ENCODE results near the gene RARG.
A peak's percentile ranks its signal among the peaks of the same experiment; 100 is the strongest.

DNA sequence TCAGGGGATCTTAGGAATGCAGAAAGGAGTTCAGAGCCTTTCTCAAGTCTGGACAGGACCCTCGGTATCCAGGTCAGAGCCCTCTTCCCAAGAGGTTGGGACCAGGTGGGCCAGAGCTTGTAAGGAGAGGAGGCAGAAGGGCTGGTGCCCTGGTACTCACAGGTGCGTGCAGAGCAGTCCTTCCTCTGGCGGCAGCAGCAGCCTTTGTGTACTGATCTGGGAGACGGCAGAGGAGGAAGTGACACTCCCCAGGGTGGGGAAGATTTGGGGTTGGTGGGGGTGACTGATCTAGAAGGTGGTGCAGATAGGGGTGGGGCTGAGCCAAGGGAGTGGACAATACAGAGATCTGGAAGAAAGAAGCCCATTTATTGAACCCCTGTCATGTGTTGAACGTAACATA is 25.0 kb downstream of the RARG start, which contains the start of gene ITGB7:
- TF ChIP-seq, protein P1, sequence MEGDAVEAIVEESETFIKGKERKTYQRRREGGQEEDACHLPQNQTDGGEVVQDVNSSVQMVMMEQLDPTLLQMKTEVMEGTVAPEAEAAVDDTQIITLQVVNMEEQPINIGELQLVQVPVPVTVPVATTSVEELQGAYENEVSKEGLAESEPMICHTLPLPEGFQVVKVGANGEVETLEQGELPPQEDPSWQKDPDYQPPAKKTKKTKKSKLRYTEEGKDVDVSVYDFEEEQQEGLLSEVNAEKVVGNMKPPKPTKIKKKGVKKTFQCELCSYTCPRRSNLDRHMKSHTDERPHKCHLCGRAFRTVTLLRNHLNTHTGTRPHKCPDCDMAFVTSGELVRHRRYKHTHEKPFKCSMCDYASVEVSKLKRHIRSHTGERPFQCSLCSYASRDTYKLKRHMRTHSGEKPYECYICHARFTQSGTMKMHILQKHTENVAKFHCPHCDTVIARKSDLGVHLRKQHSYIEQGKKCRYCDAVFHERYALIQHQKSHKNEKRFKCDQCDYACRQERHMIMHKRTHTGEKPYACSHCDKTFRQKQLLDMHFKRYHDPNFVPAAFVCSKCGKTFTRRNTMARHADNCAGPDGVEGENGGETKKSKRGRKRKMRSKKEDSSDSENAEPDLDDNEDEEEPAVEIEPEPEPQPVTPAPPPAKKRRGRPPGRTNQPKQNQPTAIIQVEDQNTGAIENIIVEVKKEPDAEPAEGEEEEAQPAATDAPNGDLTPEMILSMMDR (IDR thresholded peaks at IDR 0.05) = no peak
- TF ChIP-seq POLR2A (IDR thresholded peaks at IDR 0.05) = peak in 1 of 4 donors; percentile 36
